Body of pancreas (tissue), 4 donors: ENCODE results near the gene PPP6R3. TPM values are rescaled to one million over a fixed set of nuclear protein-coding genes. Genes with fewer than 3 reads are reported as not detected.

Experiments
- ATAC-seq: fragments of 150-250 bp; one replicate; pipeline ENCODE4 v1.9.1; 2016
- DNase-seq, 4 donors: peaks; one replicate each; pipeline ENCODE4 v3.0.0-alpha.2; 2019
- H3K27ac ChIP-seq, 4 donors: fragments of 200-600 bp; sonication (generic); 1 replicate in 3 of 4; 2 replicates in 1 of 4; pipeline versions ENCODE4 v1.5.1 to v1.6.1; 2016 to 2019; ENCODE audit warnings: mild to moderate bottlenecking in 1 of 4, mixed read lengths in 1 of 4, moderate library complexity in 1 of 4
- H3K27me3 ChIP-seq, 2 donors: fragments of 200-600 bp; sonication (generic); one replicate each; pipeline ENCODE4 v1.6.0; 2016; ENCODE audit warnings: mild to moderate bottlenecking in 1 of 2
- H3K36me3 ChIP-seq, 2 donors: fragments of 200-600 bp; sonication (generic); replicated peaks in 1 of 2; 2 replicates each; pipeline ENCODE4 v1.5.1; 2016; ENCODE audit warnings: low read depth in 2 of 2; ENCODE audit not compliant: insufficient read depth in 1 of 2
- H3K4me1 ChIP-seq: fragments of 200-600 bp; sonication (generic); one replicate; pipeline ENCODE4 v1.6.0; 2016
- H3K4me3 ChIP-seq, 2 donors: fragments of 200-600 bp; sonication (generic); 1 replicate in 1 of 2; 2 replicates in 1 of 2; pipeline ENCODE4 v1.5.1; 2016 to 2019
- H3K9me3 ChIP-seq, 3 donors: fragments of 200-600 bp; sonication (generic); 1 replicate in 2 of 3; 2 replicates in 1 of 3; pipeline ENCODE4 v1.5.1; 2016
- CTCF ChIP-seq, 7 experiments: fragments of 450-650 bp in 4 of 7; fragments of 200-600 bp in 3 of 7; sonication (generic) in 3 of 7; IDR thresholded peaks; one replicate each; pipeline ENCODE4 v1.5.1; 2016 to 2019; ENCODE audit warnings: antibody characterized with exemption in 7 of 7
- POLR2A ChIP-seq, 3 donors: fragments of 450-650 bp; IDR thresholded peaks; one replicate each; pipeline ENCODE4 v1.6.1; 2016; ENCODE audit warnings: antibody characterized with exemption in 3 of 3, mild to moderate bottlenecking in 2 of 3
- WGBS, 2 donors: methylation state at CpG; one replicate each; pipeline ENCODE4 v1.1.5; 2017; 5-methylcytosine and 5-hydroxymethylcytosine counted together
- intact Hi-C: fragments of 100-400 bp; cut with DNase I; formaldehyde crosslinking; loops from one replicate; pipeline ENCODE4 v1.15.1; 2023
- total RNA-seq, 2 donors: library from RNA; depleted of rRNA; stranded (reverse); fragments of >200 nt; gene quantifications; one replicate each; pipeline ENCODE4 v1.1.0, GENCODE V29; 2016

PPP6R3 gene
- total RNA-seq, 2 donors from 2014 or later, result 92.9 to 94.9 TPM

GRCh38 chr11:68581901-68582300, 121.3 kb downstream of the PPP6R3 start:
- TF ChIP-seq CTCF (IDR thresholded peaks at IDR 0.05) (no peak), POLR2A (IDR thresholded peaks at IDR 0.05) (no peak)
- no peaks in the 10 kb centered on the region for H3K27me3 ChIP-seq
- ATAC-seq, result no peak
- no peak overlapping the region for H3K27ac ChIP-seq
- peaks cover 14% of the 10 kb centered on the region for H3K4me1 ChIP-seq
- peaks cover 0 to 6% of the 10 kb centered on the region in 2 donors for H3K36me3 ChIP-seq
- H3K4me3 ChIP-seq, result no peak overlapping the region
- DNase-seq, result no peak
- intact Hi-C loops, result no loop called here
- WGBS, 2 donors, result 88 to 92% methylated on average over 3 of the region's 3 CpGs
- H3K9me3 ChIP-seq, result no peaks in the 10 kb centered on the region

GRCh38 chr11:68582416-68583040, 122.0 kb downstream of the PPP6R3 start:
- WGBS, 2 donors, result 52 to 53% methylated on average over 8 of the region's 8 CpGs
- DNase-seq (no peak), ATAC-seq (no peak)
- no peaks in the 10 kb centered on the region for H3K27me3 ChIP-seq
- peaks cover 14% of the 10 kb centered on the region for H3K4me1 ChIP-seq
- TF ChIP-seq POLR2A (IDR thresholded peaks at IDR 0.05) (no peak), CTCF (IDR thresholded peaks at IDR 0.05) (no peak)
- H3K27ac ChIP-seq, result no peak overlapping the region
- H3K4me3 ChIP-seq, result no peak overlapping the region
- intact Hi-C loops, result no loop called here
- no peaks in the 10 kb centered on the region for H3K9me3 ChIP-seq
- H3K36me3 ChIP-seq, result peaks cover 0 to 6% of the 10 kb centered on the region in 2 donors

GRCh38 chr11:68583041-68583446, 122.5 kb downstream of the PPP6R3 start:
- TF ChIP-seq CTCF (IDR thresholded peaks at IDR 0.05), result no peak
- no peak for TF ChIP-seq POLR2A (IDR thresholded peaks at IDR 0.05)
- no peak overlapping the region for H3K4me3 ChIP-seq
- peaks cover 0 to 6% of the 10 kb centered on the region in 2 donors for H3K36me3 ChIP-seq
- no peaks in the 10 kb centered on the region for H3K27me3 ChIP-seq
- intact Hi-C loops, result no loop called here
- peaks cover 14% of the 10 kb centered on the region for H3K4me1 ChIP-seq
- H3K27ac ChIP-seq, result no peak overlapping the region
- no peaks in the 10 kb centered on the region for H3K9me3 ChIP-seq
- WGBS, 2 donors, result 51 to 59% methylated on average over 2 of the region's 2 CpGs
- no peak for DNase-seq
- no peak for ATAC-seq

GRCh38 chr11:68584097-68584496, 123.5 kb downstream of the PPP6R3 start:
- Histone ChIP-seq H3K27me3 (no peaks in the 10 kb centered on the region), H3K9me3 (no peaks in the 10 kb centered on the region), H3K36me3 (peaks cover 0 to 6% of the 10 kb centered on the region in 2 donors), H3K4me1 (peaks cover 14% of the 10 kb centered on the region), H3K4me3 (no peak overlapping the region), H3K27ac (no peak overlapping the region)
- WGBS, 2 donors, result 75 to 82% methylated on average over 5 to 6 of the region's 6 CpGs
- intact Hi-C loops, result no loop called here
- DNase-seq, result peak; percentile 47 to 68 (median 58)
- TF ChIP-seq POLR2A (IDR thresholded peaks at IDR 0.05), result no peak
- peak; percentile 33 to 48 (median 44) for TF ChIP-seq CTCF (IDR thresholded peaks at IDR 0.05)
- ATAC-seq, result peak; percentile 60

- H3K36me3 ChIP-seq, result peaks cover 0 to 6% of the 10 kb centered on the region in 2 donors
- TF ChIP-seq CTCF (IDR thresholded peaks at IDR 0.05) (no peak), POLR2A (IDR thresholded peaks at IDR 0.05) (no peak)
- DNase-seq (no peak), ATAC-seq (no peak)
- no peak overlapping the region for H3K27ac ChIP-seq
- H3K27me3 ChIP-seq, result no peaks in the 10 kb centered on the region
- no peaks in the 10 kb centered on the region for H3K9me3 ChIP-seq
- intact Hi-C loops, result no loop called here
- peaks cover 14% of the 10 kb centered on the region for H3K4me1 ChIP-seq
- H3K4me3 ChIP-seq, result no peak overlapping the region
- WGBS, 2 donors, result 82 to 83% methylated on average over 6 of the region's 6 CpGs
Observed at GRCh38 chr11:68584991-68585524, 124.5 kb downstream of the PPP6R3 start.
